ENCODE measurements around the gene NOX3.

NOX3 gene

DNA sequence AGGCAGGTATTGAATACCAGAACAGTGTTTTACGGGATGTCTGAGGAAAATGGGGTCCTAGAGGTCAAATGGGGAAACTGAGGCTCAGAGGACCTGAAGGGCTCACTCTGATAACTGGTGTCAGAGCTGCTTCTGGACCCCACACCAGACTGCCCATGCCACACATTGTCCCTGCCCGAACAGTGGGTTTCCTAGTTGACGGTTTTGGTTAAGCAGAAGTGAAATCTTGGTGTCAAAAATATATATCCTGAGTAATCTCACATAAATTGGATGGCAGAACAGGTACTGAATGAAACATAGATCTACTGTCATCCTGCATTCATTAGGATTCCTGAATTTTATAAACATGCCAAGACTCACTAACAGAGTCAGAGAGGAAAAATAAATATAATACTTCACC is 16.3 kb downstream of the NOX3 start:
- H3K27me3 ChIP-seq (ENCODE audit: insufficient read depth, poor library complexity, severe bottlenecking), result no peaks in the 10 kb centered on the region
- TF ChIP-seq, protein P1, sequence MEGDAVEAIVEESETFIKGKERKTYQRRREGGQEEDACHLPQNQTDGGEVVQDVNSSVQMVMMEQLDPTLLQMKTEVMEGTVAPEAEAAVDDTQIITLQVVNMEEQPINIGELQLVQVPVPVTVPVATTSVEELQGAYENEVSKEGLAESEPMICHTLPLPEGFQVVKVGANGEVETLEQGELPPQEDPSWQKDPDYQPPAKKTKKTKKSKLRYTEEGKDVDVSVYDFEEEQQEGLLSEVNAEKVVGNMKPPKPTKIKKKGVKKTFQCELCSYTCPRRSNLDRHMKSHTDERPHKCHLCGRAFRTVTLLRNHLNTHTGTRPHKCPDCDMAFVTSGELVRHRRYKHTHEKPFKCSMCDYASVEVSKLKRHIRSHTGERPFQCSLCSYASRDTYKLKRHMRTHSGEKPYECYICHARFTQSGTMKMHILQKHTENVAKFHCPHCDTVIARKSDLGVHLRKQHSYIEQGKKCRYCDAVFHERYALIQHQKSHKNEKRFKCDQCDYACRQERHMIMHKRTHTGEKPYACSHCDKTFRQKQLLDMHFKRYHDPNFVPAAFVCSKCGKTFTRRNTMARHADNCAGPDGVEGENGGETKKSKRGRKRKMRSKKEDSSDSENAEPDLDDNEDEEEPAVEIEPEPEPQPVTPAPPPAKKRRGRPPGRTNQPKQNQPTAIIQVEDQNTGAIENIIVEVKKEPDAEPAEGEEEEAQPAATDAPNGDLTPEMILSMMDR (IDR thresholded peaks at IDR 0.05; ENCODE audit: insufficient read depth, low read length), result no peak
- TF ChIP-seq SPI1 (IDR thresholded peaks at IDR 0.05; ENCODE audit: borderline replicate concordance, low read depth), result no peak
- TF ChIP-seq, protein P2, sequence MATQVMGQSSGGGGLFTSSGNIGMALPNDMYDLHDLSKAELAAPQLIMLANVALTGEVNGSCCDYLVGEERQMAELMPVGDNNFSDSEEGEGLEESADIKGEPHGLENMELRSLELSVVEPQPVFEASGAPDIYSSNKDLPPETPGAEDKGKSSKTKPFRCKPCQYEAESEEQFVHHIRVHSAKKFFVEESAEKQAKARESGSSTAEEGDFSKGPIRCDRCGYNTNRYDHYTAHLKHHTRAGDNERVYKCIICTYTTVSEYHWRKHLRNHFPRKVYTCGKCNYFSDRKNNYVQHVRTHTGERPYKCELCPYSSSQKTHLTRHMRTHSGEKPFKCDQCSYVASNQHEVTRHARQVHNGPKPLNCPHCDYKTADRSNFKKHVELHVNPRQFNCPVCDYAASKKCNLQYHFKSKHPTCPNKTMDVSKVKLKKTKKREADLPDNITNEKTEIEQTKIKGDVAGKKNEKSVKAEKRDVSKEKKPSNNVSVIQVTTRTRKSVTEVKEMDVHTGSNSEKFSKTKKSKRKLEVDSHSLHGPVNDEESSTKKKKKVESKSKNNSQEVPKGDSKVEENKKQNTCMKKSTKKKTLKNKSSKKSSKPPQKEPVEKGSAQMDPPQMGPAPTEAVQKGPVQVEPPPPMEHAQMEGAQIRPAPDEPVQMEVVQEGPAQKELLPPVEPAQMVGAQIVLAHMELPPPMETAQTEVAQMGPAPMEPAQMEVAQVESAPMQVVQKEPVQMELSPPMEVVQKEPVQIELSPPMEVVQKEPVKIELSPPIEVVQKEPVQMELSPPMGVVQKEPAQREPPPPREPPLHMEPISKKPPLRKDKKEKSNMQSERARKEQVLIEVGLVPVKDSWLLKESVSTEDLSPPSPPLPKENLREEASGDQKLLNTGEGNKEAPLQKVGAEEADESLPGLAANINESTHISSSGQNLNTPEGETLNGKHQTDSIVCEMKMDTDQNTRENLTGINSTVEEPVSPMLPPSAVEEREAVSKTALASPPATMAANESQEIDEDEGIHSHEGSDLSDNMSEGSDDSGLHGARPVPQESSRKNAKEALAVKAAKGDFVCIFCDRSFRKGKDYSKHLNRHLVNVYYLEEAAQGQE (IDR thresholded peaks at IDR 0.05; ENCODE audit: insufficient replicate concordance, low read depth), result no peak
- TF ChIP-seq GABPA (IDR thresholded peaks at IDR 0.05; ENCODE audit: low read depth), result no peak
- no peak for TF ChIP-seq POLR2AphosphoS5 (IDR thresholded peaks at IDR 0.05; ENCODE audit: low read depth)
- no peak overlapping the region for H3K4me3 ChIP-seq (replicated peaks; ENCODE audit: insufficient read depth, low read length)
- H3K27ac ChIP-seq (replicated peaks), result no peak overlapping the region
- DNase-seq (ENCODE audit: low read depth in 1 of 2, low spot score in 1 of 2), result no peak

DNA sequence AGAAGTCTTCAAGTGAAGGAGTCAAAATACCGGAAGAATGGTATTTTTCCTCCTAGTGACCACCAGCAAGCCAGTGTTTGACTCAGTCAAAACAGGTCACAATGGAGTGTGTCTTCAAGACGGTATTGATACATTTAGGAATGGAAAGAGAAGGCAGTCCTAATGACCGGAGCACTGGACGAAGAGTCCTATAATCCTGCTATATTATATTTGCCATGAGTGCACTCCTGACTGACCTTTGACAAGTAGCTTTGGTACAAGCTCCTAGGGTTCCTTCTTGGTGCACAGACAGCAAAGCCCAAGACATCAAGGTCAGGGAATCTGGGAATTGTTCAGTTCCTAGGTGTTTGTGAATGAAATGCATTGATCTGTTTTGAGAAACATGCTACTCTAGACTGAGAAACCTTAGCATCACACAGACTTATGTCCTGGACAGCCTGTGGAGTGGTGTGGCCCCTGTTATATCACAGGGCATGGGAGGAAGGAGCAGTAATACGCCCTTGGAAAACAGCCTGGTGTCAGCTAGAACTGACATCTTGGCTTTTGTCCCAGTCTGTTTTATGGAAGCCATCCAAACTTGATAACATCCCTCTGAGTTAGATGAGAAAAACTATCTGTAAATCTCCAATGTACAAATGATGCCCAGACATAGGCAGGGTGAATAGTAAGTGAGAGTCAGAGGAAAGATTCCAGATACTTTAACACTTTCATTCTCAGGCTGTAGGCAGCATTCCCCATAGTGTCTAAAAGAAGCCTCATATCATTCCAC is 18.5 kb downstream of the NOX3 start:
- Histone ChIP-seq H3K27ac (replicated peaks) (no peak overlapping the region), H3K4me3 (replicated peaks; ENCODE audit: insufficient read depth, low read length) (no peak overlapping the region), H3K27me3 (ENCODE audit: insufficient read depth, poor library complexity, severe bottlenecking) (no peaks in the 10 kb centered on the region)
- DNase-seq (ENCODE audit: low read depth in 1 of 2, low spot score in 1 of 2), result no peak
- TF ChIP-seq, protein P2 (IDR thresholded peaks at IDR 0.05; ENCODE audit: insufficient replicate concordance, low read depth), result no peak
- TF ChIP-seq, protein P1 (IDR thresholded peaks at IDR 0.05; ENCODE audit: insufficient read depth, low read length), result no peak
- no peak for TF ChIP-seq GABPA (IDR thresholded peaks at IDR 0.05; ENCODE audit: low read depth)
- TF ChIP-seq SPI1 (IDR thresholded peaks at IDR 0.05; ENCODE audit: borderline replicate concordance, low read depth), result no peak
- no peak for TF ChIP-seq POLR2AphosphoS5 (IDR thresholded peaks at IDR 0.05; ENCODE audit: low read depth)

DNA sequence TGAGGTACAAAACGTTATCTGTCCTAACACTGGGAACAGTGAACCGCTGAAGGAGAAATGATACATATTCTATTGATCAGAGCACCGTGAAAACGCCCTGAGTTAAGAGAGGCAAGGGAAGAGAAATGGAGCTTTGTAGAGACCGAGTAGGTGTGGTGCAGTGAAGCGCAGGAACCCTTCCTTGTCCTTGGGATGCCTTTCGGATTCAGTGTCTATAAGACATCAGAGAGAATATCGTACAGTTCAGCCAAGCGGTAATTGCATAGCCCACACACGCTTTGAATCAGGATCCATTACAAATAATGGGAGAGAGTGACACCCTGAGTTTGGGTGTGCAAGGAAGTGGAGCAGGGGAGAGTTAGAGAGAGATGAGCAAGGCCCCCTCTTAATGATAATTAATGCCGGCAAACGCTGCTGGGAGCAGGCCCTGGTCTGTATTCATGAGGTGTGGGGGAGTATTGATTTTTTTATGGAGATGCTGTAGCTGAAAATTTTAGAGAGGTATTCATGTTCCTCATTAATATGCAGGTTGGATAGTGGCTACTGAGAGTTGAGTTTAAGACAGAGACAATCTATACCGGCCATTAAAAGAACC is 20.7 kb downstream of the NOX3 start:
- no peak overlapping the region for H3K27ac ChIP-seq (replicated peaks)
- no peak overlapping the region for H3K4me3 ChIP-seq (replicated peaks; ENCODE audit: insufficient read depth, low read length)
- TF ChIP-seq SPI1 (IDR thresholded peaks at IDR 0.05; ENCODE audit: borderline replicate concordance, low read depth) (no peak), POLR2AphosphoS5 (IDR thresholded peaks at IDR 0.05; ENCODE audit: low read depth) (no peak), GABPA (IDR thresholded peaks at IDR 0.05; ENCODE audit: low read depth) (no peak)
- TF ChIP-seq, protein P2 (IDR thresholded peaks at IDR 0.05; ENCODE audit: insufficient replicate concordance, low read depth), result no peak
- TF ChIP-seq, protein P1 (IDR thresholded peaks at IDR 0.05; ENCODE audit: insufficient read depth, low read length), result no peak
- H3K27me3 ChIP-seq (ENCODE audit: insufficient read depth, poor library complexity, severe bottlenecking), result no peaks in the 10 kb centered on the region
- DNase-seq (ENCODE audit: low read depth in 1 of 2, low spot score in 1 of 2), result no peak
